GM12865 (cell line): ENCODE results near the gene TP63.

Experiments
- DNase-seq: peaks from one replicate; pipeline ENCODE4 v3.0.0; 2010; ENCODE audit warnings: low read depth
- H3K4me3 ChIP-seq: 2 replicates; pipeline ENCODE4 v1.5.1; 2011; ENCODE audit warnings: mild to moderate bottlenecking, low read depth, low read length, control low read depth
- CTCF ChIP-seq: IDR thresholded peaks from 2 replicates; pipeline ENCODE4 v1.5.1; 2011; ENCODE audit warnings: low read length, control low read depth, low read depth, inconsistent platforms; ENCODE audit not compliant: insufficient read depth; ENCODE audit errors: missing control alignments

Gene TP63

GRCh38 chr3:189911001-189911400 is 279.8 kb downstream of the TP63 start:
- no peak overlapping the region for H3K4me3 ChIP-seq
- DNase-seq, result no peak
- TF ChIP-seq CTCF, result no peak

- no peak overlapping the region for H3K4me3 ChIP-seq
- no peak for DNase-seq
- TF ChIP-seq CTCF, result no peak
Observed at GRCh38 chr3:189914799-189915198, 283.6 kb downstream of the TP63 start.

GRCh38 chr3:189921770-189922169 is 290.6 kb downstream of the TP63 start:
- TF ChIP-seq CTCF, result no peak
- H3K4me3 ChIP-seq, result no peak overlapping the region
- no peak for DNase-seq

GRCh38 chr3:189927975-189928895 is 297.0 kb downstream of the TP63 start:
- no peak for DNase-seq
- no peak overlapping the region for H3K4me3 ChIP-seq
- no peak for TF ChIP-seq CTCF

GRCh38 chr3:189936201-189936945 is 305.2 kb downstream of the TP63 start:
- no peak for DNase-seq
- H3K4me3 ChIP-seq, result no peak overlapping the region
- TF ChIP-seq CTCF, result no peak

- no peak overlapping the region for H3K4me3 ChIP-seq
- no peak for TF ChIP-seq CTCF
- DNase-seq, result no peak
Observed at GRCh38 chr3:189937302-189938127, 306.3 kb downstream of the TP63 start.
